ENCODE data around the gene KLK14. TPM values are rescaled to one million over a fixed set of nuclear protein-coding genes. Genes with fewer than 3 reads are reported as not detected.

KLK14 gene
- total RNA-seq, 2 experiments from 2014 or later = 0.22 TPM; not detected in 1

DNA sequence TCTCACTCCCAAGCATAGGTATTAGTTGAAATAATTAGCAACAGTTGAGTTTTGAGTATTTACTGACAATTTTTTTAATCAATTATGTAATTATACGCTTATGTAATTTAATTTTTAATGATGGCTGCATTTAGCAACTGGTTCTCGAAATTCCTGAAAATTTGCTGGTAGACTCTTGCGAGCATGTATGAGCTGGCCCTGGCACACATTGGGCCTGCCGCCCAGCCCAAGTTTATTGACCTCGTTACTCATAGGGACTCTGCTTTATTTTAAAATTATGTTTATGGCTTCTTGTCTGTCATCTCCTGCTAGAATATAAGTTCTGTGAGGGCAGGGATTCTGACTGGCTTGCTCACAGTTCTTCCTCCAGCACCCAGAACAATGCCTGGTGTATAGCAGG is 6.7 kb downstream of the KLK14 start:
- ATAC-seq (ENCODE audit: poor library complexity) (no peak), DNase-seq (no peak)
- H3K4me3 ChIP-seq (ENCODE audit: low read length) = no peak overlapping the region
- no peaks in the 10 kb centered on the region for H3K4me1 ChIP-seq (ENCODE audit: insufficient read depth, low read length)
- ChIA-PET POLR2A (no interaction called here), CTCF (no interaction called here)
- no peaks in the 10 kb centered on the region for H3K36me3 Mint-ChIP-seq (ENCODE audit: low read depth)
- TF ChIP-seq, protein P1, sequence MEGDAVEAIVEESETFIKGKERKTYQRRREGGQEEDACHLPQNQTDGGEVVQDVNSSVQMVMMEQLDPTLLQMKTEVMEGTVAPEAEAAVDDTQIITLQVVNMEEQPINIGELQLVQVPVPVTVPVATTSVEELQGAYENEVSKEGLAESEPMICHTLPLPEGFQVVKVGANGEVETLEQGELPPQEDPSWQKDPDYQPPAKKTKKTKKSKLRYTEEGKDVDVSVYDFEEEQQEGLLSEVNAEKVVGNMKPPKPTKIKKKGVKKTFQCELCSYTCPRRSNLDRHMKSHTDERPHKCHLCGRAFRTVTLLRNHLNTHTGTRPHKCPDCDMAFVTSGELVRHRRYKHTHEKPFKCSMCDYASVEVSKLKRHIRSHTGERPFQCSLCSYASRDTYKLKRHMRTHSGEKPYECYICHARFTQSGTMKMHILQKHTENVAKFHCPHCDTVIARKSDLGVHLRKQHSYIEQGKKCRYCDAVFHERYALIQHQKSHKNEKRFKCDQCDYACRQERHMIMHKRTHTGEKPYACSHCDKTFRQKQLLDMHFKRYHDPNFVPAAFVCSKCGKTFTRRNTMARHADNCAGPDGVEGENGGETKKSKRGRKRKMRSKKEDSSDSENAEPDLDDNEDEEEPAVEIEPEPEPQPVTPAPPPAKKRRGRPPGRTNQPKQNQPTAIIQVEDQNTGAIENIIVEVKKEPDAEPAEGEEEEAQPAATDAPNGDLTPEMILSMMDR (IDR thresholded peaks at IDR 0.05) = no peak
- no peak overlapping the region for H3K27ac Mint-ChIP-seq
- no peak overlapping the region for H3K27ac ChIP-seq (ENCODE audit: low read depth in 1 of 2, low read length in 2 of 2)
- H3K4me1 Mint-ChIP-seq (ENCODE audit: low read depth) = no peaks in the 10 kb centered on the region
- no peaks in the 10 kb centered on the region for H3K27me3 ChIP-seq (ENCODE audit: control insufficient read depth in 1 of 2, insufficient read depth in 2 of 2, low read length in 2 of 2)
- peaks cover 7% of the 10 kb centered on the region for H3K9me3 Mint-ChIP-seq
- peaks cover 0 to 5% of the 10 kb centered on the region in 2 experiments for H3K9me3 ChIP-seq (ENCODE audit: control insufficient read depth in 1 of 2, insufficient read depth in 1 of 2, low read length in 2 of 2)
- no peak overlapping the region for H3K4me3 Mint-ChIP-seq
- intact Hi-C loops (cut with DNase I, micrococcal nuclease) = no loop called here
- H3K27me3 Mint-ChIP-seq = peaks cover 4% of the 10 kb centered on the region
- H3K36me3 ChIP-seq (ENCODE audit: insufficient read depth, low read length) = no peaks in the 10 kb centered on the region

DNA sequence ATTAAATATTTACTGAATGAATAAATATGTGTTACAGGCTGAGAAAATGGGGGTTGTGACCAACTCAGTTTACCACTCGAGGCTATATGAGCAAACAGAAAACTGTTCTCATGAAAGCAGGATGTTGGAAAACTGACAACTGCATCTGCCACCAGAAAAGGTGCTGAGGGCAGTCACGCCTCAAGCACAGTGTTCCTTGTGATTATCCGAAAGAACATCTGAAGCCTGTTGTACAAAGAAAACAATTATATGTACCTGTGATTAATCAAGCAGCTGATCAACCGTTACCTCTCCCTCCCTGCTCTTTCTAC is 11.6 kb downstream of the KLK14 start:
- POLR2A ChIA-PET = no interaction called here
- H3K4me3 Mint-ChIP-seq = no peak overlapping the region
- no peak for ATAC-seq (ENCODE audit: poor library complexity)
- peaks cover 7% of the 10 kb centered on the region for H3K9me3 Mint-ChIP-seq
- H3K36me3 Mint-ChIP-seq (ENCODE audit: low read depth) = no peaks in the 10 kb centered on the region
- TF ChIP-seq, protein P1 (IDR thresholded peaks at IDR 0.05) = no peak
- H3K4me1 ChIP-seq (ENCODE audit: insufficient read depth, low read length) = no peaks in the 10 kb centered on the region
- H3K27ac ChIP-seq (ENCODE audit: low read depth in 1 of 2, low read length in 2 of 2) = no peak overlapping the region
- no peak for DNase-seq
- intact Hi-C loops (cut with DNase I, micrococcal nuclease) = no loop called here
- H3K4me3 ChIP-seq (ENCODE audit: low read length) = no peak overlapping the region
- peaks cover 8 to 18% of the 10 kb centered on the region in 2 experiments for H3K27me3 ChIP-seq (ENCODE audit: control insufficient read depth in 1 of 2, insufficient read depth in 2 of 2, low read length in 2 of 2)
- no peaks in the 10 kb centered on the region for H3K4me1 Mint-ChIP-seq (ENCODE audit: low read depth)
- H3K9me3 ChIP-seq (ENCODE audit: control insufficient read depth in 1 of 2, insufficient read depth in 1 of 2, low read length in 2 of 2) = peaks cover 0 to 5% of the 10 kb centered on the region in 2 experiments
- peaks cover 19% of the 10 kb centered on the region for H3K27me3 Mint-ChIP-seq
- H3K27ac Mint-ChIP-seq = no peak overlapping the region
- H3K36me3 ChIP-seq (ENCODE audit: insufficient read depth, low read length) = no peaks in the 10 kb centered on the region
- CTCF ChIA-PET = no interaction called here

DNA sequence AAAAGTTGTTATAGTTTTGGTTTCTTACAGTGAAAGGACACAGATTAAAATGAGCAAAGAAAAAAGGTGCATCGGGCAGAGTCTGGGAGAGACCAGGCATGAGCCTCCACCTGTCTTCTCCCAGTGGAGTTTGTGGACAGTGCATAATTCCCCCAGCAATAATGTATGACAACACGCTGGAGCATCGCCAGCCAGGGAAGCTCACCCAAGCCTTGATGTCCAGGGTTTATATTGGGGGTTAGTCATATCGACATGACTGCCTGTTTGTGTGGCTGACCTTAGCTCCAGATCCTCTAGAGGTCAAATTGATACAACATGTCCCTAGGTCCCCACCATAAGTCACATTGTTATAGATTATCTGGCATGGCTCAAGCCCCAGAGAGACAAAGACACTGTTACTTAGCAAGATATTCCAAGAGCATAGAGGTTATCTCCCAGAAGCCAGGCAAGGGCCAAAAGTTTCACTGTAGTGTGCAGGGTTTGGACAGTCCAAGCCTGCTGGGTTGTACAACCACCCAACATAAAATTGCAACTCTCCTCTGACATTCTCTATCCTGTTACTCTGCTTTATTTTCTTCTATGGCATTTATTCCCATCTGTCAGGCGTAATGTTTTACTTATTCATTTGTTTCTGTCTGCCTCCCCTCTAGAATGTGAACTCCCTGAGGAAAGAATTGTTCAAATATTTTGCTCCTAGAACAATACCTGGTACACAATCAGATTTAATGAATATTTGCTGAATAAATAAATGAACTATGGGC is 12.2 kb downstream of the KLK14 start:
- TF ChIP-seq, protein P1 (IDR thresholded peaks at IDR 0.05) = no peak
- no peaks in the 10 kb centered on the region for H3K4me1 ChIP-seq (ENCODE audit: insufficient read depth, low read length)
- DNase-seq (no peak), ATAC-seq (ENCODE audit: poor library complexity) (no peak)
- ChIA-PET CTCF (no interaction called here), POLR2A (no interaction called here)
- H3K9me3 Mint-ChIP-seq = peaks cover 7% of the 10 kb centered on the region
- no peak overlapping the region for H3K4me3 Mint-ChIP-seq
- no peaks in the 10 kb centered on the region for H3K36me3 ChIP-seq (ENCODE audit: insufficient read depth, low read length)
- peaks cover 0 to 5% of the 10 kb centered on the region in 2 experiments for H3K9me3 ChIP-seq (ENCODE audit: control insufficient read depth in 1 of 2, insufficient read depth in 1 of 2, low read length in 2 of 2)
- no peak overlapping the region for H3K27ac ChIP-seq (ENCODE audit: low read depth in 1 of 2, low read length in 2 of 2)
- H3K27me3 Mint-ChIP-seq = peaks cover 22% of the 10 kb centered on the region
- no peak overlapping the region for H3K27ac Mint-ChIP-seq
- peaks cover 13 to 23% of the 10 kb centered on the region in 2 experiments for H3K27me3 ChIP-seq (ENCODE audit: control insufficient read depth in 1 of 2, insufficient read depth in 2 of 2, low read length in 2 of 2)
- no peak overlapping the region for H3K4me3 ChIP-seq (ENCODE audit: low read length)
- no peaks in the 10 kb centered on the region for H3K36me3 Mint-ChIP-seq (ENCODE audit: low read depth)
- intact Hi-C loops (cut with DNase I, micrococcal nuclease) = no loop called here
- no peaks in the 10 kb centered on the region for H3K4me1 Mint-ChIP-seq (ENCODE audit: low read depth)

Data from CD4-positive, alpha-beta T cell (primary cell).